CD4-positive, alpha-beta T cell (primary cell): ENCODE measurements around the gene AKR1E2. TPM values are rescaled to one million over a fixed set of nuclear protein-coding genes. Genes with fewer than 3 reads are reported as not detected.
A peak's percentile ranks its signal among the peaks of the same experiment; 100 is the strongest.

Experiments used
- ATAC-seq: fragments of 200-7000 bp; cut with Tn5 transposase; one replicate; pipeline ENCODE4 v1.10.0; 2022; ENCODE audit warnings: mild to moderate bottlenecking; ENCODE audit not compliant: poor library complexity
- CTCF ChIA-PET: fragments of 350-600 bp; sonication (Branson Sonifier 250); formaldehyde crosslinking; loops from one replicate; lab custom pipeline; 2021; ENCODE audit warnings: antibody characterized with exemption, inconsistent platforms; lab: Charles Lee
- POLR2A ChIA-PET: fragments of 350-600 bp; sonication (Branson Sonifier 250); formaldehyde crosslinking; loops from one replicate; lab custom pipeline; 2021; ENCODE audit warnings: antibody characterized with exemption, inconsistent platforms; lab: Charles Lee
- DNase-seq, 14 experiments: peaks; one replicate each; pipeline ENCODE4 v3.0.0-alpha.2; 2013 to 2020; ENCODE audit warnings: mixed read lengths in 2 of 14
- H3K27ac ChIP-seq, 2 donors: one replicate each; pipeline versions ENCODE4 v1.5.1 to v1.7.0; 2013; ENCODE audit warnings: low read length in 2 of 2, low read depth in 1 of 2, mild to moderate bottlenecking in 1 of 2
- H3K27me3 ChIP-seq, 2 experiments: 1 replicate in 1 of 2; 2 replicates in 1 of 2; pipeline versions ENCODE4 v1.6.1 to v1.7.0; 2013; ENCODE audit warnings: low read length in 2 of 2, control low read depth in 1 of 2, mild to moderate bottlenecking in 1 of 2, moderate library complexity in 1 of 2; ENCODE audit not compliant: insufficient read depth in 2 of 2, control insufficient read depth in 1 of 2
- H3K36me3 ChIP-seq: one replicate; pipeline ENCODE4 v1.6.1; 2013; ENCODE audit warnings: low read length, control low read depth; ENCODE audit not compliant: insufficient read depth
- H3K4me1 ChIP-seq: one replicate; pipeline ENCODE4 v1.6.1; 2013; ENCODE audit warnings: low read length, control low read depth; ENCODE audit not compliant: insufficient read depth
- H3K4me3 ChIP-seq: one replicate; pipeline ENCODE4 v1.5.1; 2013; ENCODE audit warnings: mild to moderate bottlenecking, low read length, moderate library complexity
- H3K9me3 ChIP-seq, 2 experiments: 1 replicate in 1 of 2; 2 replicates in 1 of 2; pipeline versions ENCODE4 v1.6.1 to v1.7.0; 2013; ENCODE audit warnings: low read length in 2 of 2, mild to moderate bottlenecking in 2 of 2, control low read depth in 1 of 2, moderate library complexity in 1 of 2; ENCODE audit not compliant: control insufficient read depth in 1 of 2, insufficient read depth in 1 of 2
- H3K27ac Mint-ChIP-seq: one replicate; pipeline ENCODE4 v1.8.0; 2020; ENCODE audit warnings: mixed read lengths
- H3K27me3 Mint-ChIP-seq: one replicate; pipeline ENCODE4 v1.8.0; 2021; ENCODE audit warnings: mixed read lengths
- H3K36me3 Mint-ChIP-seq: one replicate; pipeline ENCODE4 v1.8.0; 2021; ENCODE audit warnings: low read depth, mixed read lengths
- H3K4me1 Mint-ChIP-seq: one replicate; pipeline ENCODE4 v1.8.0; 2021; ENCODE audit warnings: low read depth, mixed read lengths
- H3K4me3 Mint-ChIP-seq: one replicate; pipeline ENCODE4 v1.8.0; 2020; ENCODE audit warnings: mild to moderate bottlenecking, mixed read lengths
- H3K9me3 Mint-ChIP-seq: one replicate; pipeline ENCODE4 v1.8.0; 2020; ENCODE audit warnings: mixed read lengths
- CTCF ChIP-seq: fragments of 200-600 bp; IDR thresholded peaks from one replicate; pipeline ENCODE4 v1.8.0; 2022; ENCODE audit warnings: antibody characterized with exemption, mild to moderate bottlenecking
- intact Hi-C, 2 experiments: fragments of 100-400 bp; cut with DNase I in 1 of 2; cut with micrococcal nuclease in 1 of 2; formaldehyde crosslinking; loops; one replicate each; pipeline versions ENCODE4 v1.15.1 to v1.9.0; 2023 to 2025; cut with DNase I, micrococcal nuclease
- total RNA-seq, 174 experiments: library from RNA in 2 of 174; stranded (reverse) in 2 of 174; gene quantifications; one replicate each; pipeline ENCODE4 v1.2.3 and lab custom pipeline; 2021 to 2026

AKR1E2 gene
- total RNA-seq, 2 experiments from 2014 or later = 26.0 to 30.4 TPM

- H3K36me3 Mint-ChIP-seq = no peaks in the 10 kb centered on the region
Measured at GRCh38 chr10:4819067-4819466, 6.9 kb upstream of the AKR1E2 start.

GRCh38 chr10:4819707-4820106 is 6.3 kb upstream of the AKR1E2 start:
- intact Hi-C loops = loop anchor here in 1 of 2 experiments (2.0 to 10.0 kb wide), 3 partner anchors 463 to 613 kb away; no protein-coding TSS in a partner anchor
- peaks cover 0 to 4% of the 10 kb centered on the region in 2 experiments for H3K27me3 ChIP-seq
- H3K4me1 ChIP-seq = peaks cover 3% of the 10 kb centered on the region
- H3K4me3 ChIP-seq = no peak overlapping the region
- Mint-ChIP-seq H3K9me3 (no peaks in the 10 kb centered on the region), H3K27ac (no peak overlapping the region), H3K4me1 (no peaks in the 10 kb centered on the region), H3K36me3 (no peaks in the 10 kb centered on the region), H3K27me3 (peaks cover 23% of the 10 kb centered on the region), H3K4me3 (no peak overlapping the region)
- DNase-seq (no peak), ATAC-seq (no peak)
- H3K27ac ChIP-seq = no peak overlapping the region
- H3K36me3 ChIP-seq = no peaks in the 10 kb centered on the region
- no peak for TF ChIP-seq CTCF
- CTCF ChIA-PET = no interaction called here
- POLR2A ChIA-PET = no interaction called here
- H3K9me3 ChIP-seq = no peaks in the 10 kb centered on the region

More at GRCh38 chr10:4819067-4819466, 6.9 kb upstream of the AKR1E2 start:
- Mint-ChIP-seq H3K4me3 (no peak overlapping the region), H3K9me3 (no peaks in the 10 kb centered on the region), H3K27me3 (peaks cover 23% of the 10 kb centered on the region), H3K4me1 (no peaks in the 10 kb centered on the region), H3K27ac (no peak overlapping the region)
- ATAC-seq = no peak
- ChIA-PET CTCF (no interaction called here), POLR2A (no interaction called here)
- no peak overlapping the region for H3K27ac ChIP-seq
- intact Hi-C loops = loop anchor here in 1 of 2 experiments (2.0 to 10.0 kb wide), 3 partner anchors 464 to 613 kb away; no protein-coding TSS in a partner anchor
- H3K36me3 ChIP-seq = no peaks in the 10 kb centered on the region
- peaks cover 0 to 4% of the 10 kb centered on the region in 2 experiments for H3K27me3 ChIP-seq
- no peaks in the 10 kb centered on the region for H3K9me3 ChIP-seq
- H3K4me3 ChIP-seq = no peak overlapping the region
- DNase-seq = no peak
- TF ChIP-seq CTCF = no peak
- peaks cover 3% of the 10 kb centered on the region for H3K4me1 ChIP-seq

DNA sequence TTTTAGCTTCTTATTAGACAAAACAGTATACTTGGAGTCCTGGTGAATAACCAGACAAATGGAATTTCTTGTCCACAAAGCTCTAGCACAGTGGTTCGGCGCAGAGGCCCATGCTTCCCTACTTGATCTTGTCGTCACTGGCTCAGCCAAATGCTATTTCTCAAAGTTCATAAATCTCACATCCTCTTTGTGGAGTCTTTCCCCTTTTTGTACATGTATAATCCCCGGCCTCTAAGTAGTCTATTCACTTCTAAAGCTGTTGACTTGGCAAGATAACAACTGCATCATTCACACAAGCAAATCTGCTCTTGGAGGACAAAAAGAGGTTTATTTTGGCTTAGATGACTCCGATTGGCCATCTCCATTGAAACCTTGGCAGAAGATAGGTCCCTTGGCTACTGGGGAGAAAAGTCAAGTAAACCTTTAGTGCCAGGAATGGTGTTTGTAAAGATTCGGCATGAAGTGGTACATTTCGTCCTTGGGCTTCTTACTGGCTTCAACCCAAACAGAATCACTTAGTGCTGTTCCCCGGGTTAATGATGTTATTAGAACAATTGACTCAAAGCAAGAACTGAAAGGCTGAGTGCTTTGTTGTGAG is 5.1 kb upstream of the AKR1E2 start:
- CTCF ChIA-PET = interaction anchor here (1.2 kb wide), 1 partner anchor 29 kb away, joined by 3 read pairs; no protein-coding TSS in a partner anchor
- Histone ChIP-seq H3K36me3 (no peaks in the 10 kb centered on the region), H3K4me1 (peaks cover 8% of the 10 kb centered on the region), H3K27ac (no peak overlapping the region), H3K9me3 (peaks cover 0 to 6% of the 10 kb centered on the region in 2 experiments), H3K27me3 (peaks cover 0 to 4% of the 10 kb centered on the region in 2 experiments), H3K4me3 (no peak overlapping the region)
- DNase-seq (peak in 1 of 14 experiments; percentile 25), ATAC-seq (no peak)
- no peak for TF ChIP-seq CTCF
- H3K9me3 Mint-ChIP-seq = no peaks in the 10 kb centered on the region
- POLR2A ChIA-PET = no interaction called here
- H3K27ac Mint-ChIP-seq = no peak overlapping the region
- H3K36me3 Mint-ChIP-seq = no peaks in the 10 kb centered on the region
- peaks cover 3% of the 10 kb centered on the region for H3K4me1 Mint-ChIP-seq
- intact Hi-C loops = no loop called here
- peaks cover 23% of the 10 kb centered on the region for H3K27me3 Mint-ChIP-seq
- H3K4me3 Mint-ChIP-seq = no peak overlapping the region
